Measurements from ENCODE around the gene MIPEP. TPM values are rescaled to one million over a fixed set of nuclear protein-coding genes. Genes with fewer than 3 reads are reported as not detected.

Gene MIPEP
- total and polyA plus RNA-seq, 9 of the 15 experiments (the other 6 are each of a cell fraction or from before 2014, with no cell fraction given) = 1.7 to 19.3 (median 13.1) TPM

GRCh38 chr13:23777575-23777870 lies 111.7 kb downstream of the MIPEP start:
- H3K9me3 ChIP-seq (replicated peaks; ENCODE audit: control insufficient read depth, insufficient read depth, low read depth, low read length) = no peaks in the 10 kb centered on the region
- H3K36me3 ChIP-seq (ENCODE audit: control insufficient read depth, insufficient read depth, low read length) = no peaks in the 10 kb centered on the region
- POLR2A ChIA-PET = no interaction called here
- no peaks in the 10 kb centered on the region for H3K9me1 ChIP-seq (ENCODE audit: control insufficient read depth, insufficient read depth, low read length)
- H3K9ac ChIP-seq (ENCODE audit: insufficient read depth in 1 of 2, low read depth in 2 of 2, low read length in 2 of 2) = no peak overlapping the region
- no peaks in the 10 kb centered on the region for H3K27me3 ChIP-seq (ENCODE audit: control insufficient read depth in 2 of 2, insufficient read depth in 2 of 2, low read length in 2 of 2)
- no peaks in the 10 kb centered on the region for H3K79me2 ChIP-seq (ENCODE audit: control insufficient read depth, insufficient read depth, low read length)
- no peaks in the 10 kb centered on the region for H3K4me1 ChIP-seq (replicated peaks in 1 of 2; ENCODE audit: control insufficient read depth in 2 of 2, insufficient read depth in 2 of 2, low read length in 2 of 2)
- CTCF ChIA-PET (ENCODE audit: low intra/inter-chr PET ratio) = no interaction called here
- WGBS (ENCODE audit: insufficient coverage, low coverage, missing lambda C conversion rate) = 50% methylated on average over 1 of the region's 1 CpG
- no peak overlapping the region for H3K27ac ChIP-seq (ENCODE audit: extremely low read depth, low read depth, low read length)
- FAIRE-seq (no peak), ATAC-seq (no peak), DNase-seq (ENCODE audit: extremely low read depth in 1 of 4, low spot score in 3 of 4) (no peak)
- intact Hi-C loops (cut with micrococcal nuclease) (no loop called here), in situ Hi-C loops (cut with MboI) (no loop called here)
- no peaks in the 10 kb centered on the region for H4K20me1 ChIP-seq (replicated peaks; ENCODE audit: control insufficient read depth, insufficient read depth, low read length)
- no peak for TF ChIP-seq GABPA (tag; conservative IDR thresholded peaks at IDR 0.05; ENCODE audit: low read depth)
- no peak for TF ChIP-seq NKRF (IDR thresholded peaks at IDR 0.05; ENCODE audit: borderline replicate concordance)
- TF ChIP-seq NR1H2 (CRISPR knock-in tag; IDR thresholded peaks at IDR 0.05) = no peak
- TF ChIP-seq XRCC3 (IDR thresholded peaks at IDR 0.05) = no peak
- TF ChIP-seq SUPT5H (IDR thresholded peaks at IDR 0.05) = no peak
- no peak for TF ChIP-seq CBX2 (IDR thresholded peaks at IDR 0.05; ENCODE audit: insufficient read depth, low read length, poor library complexity, severe bottlenecking)
- no peak for TF ChIP-seq TAF15 (IDR thresholded peaks at IDR 0.05; ENCODE audit: low read depth, low read length)
- no peak for TF ChIP-seq MTA3 (IDR thresholded peaks at IDR 0.05; ENCODE audit: borderline replicate concordance)
- TF ChIP-seq CBFA2T2 (conservative IDR thresholded peaks at IDR 0.05) = no peak
- TF ChIP-seq NFE2 (IDR thresholded peaks at IDR 0.05; ENCODE audit: low read depth) = no peak
- TF ChIP-seq MEF2D (tag; conservative IDR thresholded peaks at IDR 0.05; ENCODE audit: low read depth) = no peak
- TF ChIP-seq ZNF174 (CRISPR knock-in tag; IDR thresholded peaks at IDR 0.05) = no peak
- TF ChIP-seq, protein P1, sequence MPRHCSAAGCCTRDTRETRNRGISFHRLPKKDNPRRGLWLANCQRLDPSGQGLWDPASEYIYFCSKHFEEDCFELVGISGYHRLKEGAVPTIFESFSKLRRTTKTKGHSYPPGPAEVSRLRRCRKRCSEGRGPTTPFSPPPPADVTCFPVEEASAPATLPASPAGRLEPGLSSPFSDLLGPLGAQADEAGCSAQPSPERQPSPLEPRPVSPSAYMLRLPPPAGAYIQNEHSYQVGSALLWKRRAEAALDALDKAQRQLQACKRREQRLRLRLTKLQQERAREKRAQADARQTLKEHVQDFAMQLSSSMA (CRISPR knock-in tag; IDR thresholded peaks at IDR 0.05) = no peak
- TF ChIP-seq POLR2B (IDR thresholded peaks at IDR 0.05; ENCODE audit: low read depth, partially characterized antibody) = no peak
- TF ChIP-seq MTA2 (IDR thresholded peaks at IDR 0.05; ENCODE audit: low read depth) = no peak
- TF ChIP-seq NCOA1 (IDR thresholded peaks at IDR 0.05; ENCODE audit: low read depth) = no peak
- H3K4me3 ChIP-seq = no peak overlapping the region
- no peak overlapping the region for H2AFZ ChIP-seq (ENCODE audit: low read depth, low read length)
- BruUV-seq (replicated peaks) = no TSS peak
- H3K4me2 ChIP-seq (ENCODE audit: insufficient read depth, low read length) = no peak overlapping the region

Data from K562 (cell line).